ENCODE data around the gene IGFL1.

- TF ChIP-seq CTCF (conservative IDR thresholded peaks at IDR 0.05 in 1 of 2, IDR thresholded peaks at IDR 0.05 in 1 of 2; ENCODE audit: extremely low read depth in 1 of 2, insufficient read depth in 1 of 2, low read depth in 1 of 2, low read length in 2 of 2), result no peak
- TF ChIP-seq EZH2 (IDR thresholded peaks at IDR 0.05; ENCODE audit: borderline replicate concordance, low read length), result no peak
These were observed 20.7 kb downstream of the IGFL1 start for GRCh38 chr19:46250076-46250735.

All from mammary epithelial cell (primary cell).